CD4-positive, alpha-beta T cell treated with Interleukin-2 at 100 ng/mL for 4 hours (primary cell): Measurements from ENCODE around the gene ABCG5.

Experiments used
- DNase-seq: peaks from one replicate; pipeline ENCODE4 v3.0.0-alpha.2; 2020; ENCODE audit warnings: low spot score

ABCG5 gene

DNA sequence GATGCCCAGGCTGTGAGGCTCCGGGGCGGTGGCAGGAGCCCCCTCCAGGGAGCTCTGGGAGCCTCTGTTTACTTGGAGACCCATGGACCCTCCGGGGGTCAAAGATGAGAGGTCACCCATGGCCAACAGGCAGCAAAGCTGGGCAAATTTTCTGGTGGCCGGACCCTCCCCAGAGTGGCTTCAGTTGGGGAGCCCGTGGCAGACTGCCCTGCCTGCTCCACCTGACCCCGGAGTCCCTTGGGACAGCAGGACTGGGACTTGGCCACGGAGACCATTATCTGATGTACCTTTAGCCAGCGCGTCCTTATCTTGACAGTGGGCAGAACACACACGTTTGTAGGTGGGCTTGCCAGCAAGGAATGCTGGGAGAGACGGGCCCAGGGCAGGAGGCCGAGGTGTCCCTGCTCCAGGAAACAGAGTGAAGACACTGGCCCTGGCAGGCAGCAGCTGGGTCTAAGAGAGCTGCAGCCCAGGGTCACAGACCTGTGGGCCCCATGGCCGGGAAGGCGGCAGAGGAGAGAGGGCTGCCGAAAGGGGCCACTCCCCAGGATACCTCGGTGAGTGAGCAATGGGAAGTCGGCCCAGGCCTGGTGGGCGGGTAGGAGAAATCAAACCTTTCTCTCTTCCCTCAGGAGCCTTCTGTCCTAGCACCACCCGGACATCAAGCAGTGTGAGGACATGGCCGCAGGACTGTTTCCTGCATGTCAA lies at the start of gene ABCG5, which contains the start of gene ABCG8:
Gene ABCG5 (minus strand): TSS at position 280 of the 708 bp plus-strand sequence. CDS start 160 bp downstream, at position 120.
Gene ABCG8 (plus strand): TSS at position 412 of the 708 bp plus-strand sequence. CDS start 83 bp downstream, at position 495.
- DNase-seq = no peak

- no peak for DNase-seq
Observed at GRCh38 chr2:43887176-43887575, 48.5 kb upstream of the ABCG5 start.

GRCh38 chr2:43885132-43885632 lies 46.5 kb upstream of the ABCG5 start:
- no peak for DNase-seq

DNA sequence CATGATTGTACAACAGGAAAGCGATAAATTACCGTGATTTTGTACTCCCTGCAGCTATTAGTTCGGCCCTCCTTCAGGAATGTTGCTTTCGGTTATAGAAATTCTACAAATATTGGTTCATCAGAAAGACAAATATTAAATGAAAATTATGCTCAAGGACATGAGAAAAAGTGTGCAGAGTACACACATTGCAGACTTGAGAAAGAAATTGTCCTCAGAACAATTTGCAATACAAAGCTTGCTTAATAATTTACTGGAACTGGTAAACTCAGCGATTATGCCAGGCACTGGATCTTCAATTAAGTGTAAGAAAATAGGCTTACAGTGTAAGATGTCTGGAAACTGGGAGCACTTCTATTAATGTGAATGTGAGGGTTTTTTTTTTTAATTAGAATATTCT lies 46.0 kb upstream of the ABCG5 start:
- DNase-seq = no peak

- DNase-seq = no peak
Observed at GRCh38 chr2:43882312-43882711, 43.7 kb upstream of the ABCG5 start.

DNA sequence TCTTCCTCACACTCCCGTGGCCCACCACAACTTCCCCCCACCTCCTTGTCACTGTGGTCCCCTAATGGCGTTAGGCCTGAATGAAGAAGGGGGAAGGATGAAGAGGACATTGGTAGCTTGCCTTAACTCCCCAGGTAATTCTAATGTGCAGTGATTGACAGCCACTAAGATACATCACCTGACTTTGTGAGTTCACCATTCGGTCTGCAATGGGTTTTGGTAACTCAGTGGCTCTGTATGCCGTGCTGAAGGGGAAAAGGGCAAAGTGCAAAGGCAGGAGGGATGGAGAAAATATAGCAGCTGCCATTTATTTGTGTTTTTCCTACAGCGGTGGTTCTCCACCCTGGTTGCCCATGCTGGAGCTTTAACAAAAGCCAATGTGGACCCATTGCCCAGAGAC lies 42.3 kb upstream of the ABCG5 start:
- no peak for DNase-seq

GRCh38 chr2:43880471-43880870 lies 41.8 kb upstream of the ABCG5 start:
- DNase-seq = no peak

DNA sequence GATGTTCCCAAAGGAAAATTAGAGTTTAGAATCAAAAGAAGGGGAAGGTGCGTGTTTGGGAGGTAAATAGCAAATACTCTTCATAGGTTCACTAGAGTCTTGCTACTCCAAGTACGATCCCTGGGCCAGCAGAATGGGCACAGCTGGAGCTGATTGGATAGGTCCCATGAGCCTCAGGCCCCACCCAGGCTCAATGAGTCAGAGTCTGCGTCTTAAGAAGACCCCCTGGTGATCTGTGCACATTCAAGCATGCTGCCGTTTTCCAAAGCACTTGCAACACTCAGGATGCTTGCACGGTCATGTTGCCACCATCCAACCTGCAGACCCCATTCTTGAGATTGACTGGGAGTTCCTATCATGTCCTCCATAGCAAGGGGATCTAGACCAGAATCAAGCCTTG lies 40.6 kb upstream of the ABCG5 start:
- DNase-seq = no peak

GRCh38 chr2:43877782-43878464 lies 39.3 kb upstream of the ABCG5 start:
- DNase-seq = peak; percentile 61

GRCh38 chr2:43874776-43875451 lies 36.3 kb upstream of the ABCG5 start:
- no peak for DNase-seq

DNA sequence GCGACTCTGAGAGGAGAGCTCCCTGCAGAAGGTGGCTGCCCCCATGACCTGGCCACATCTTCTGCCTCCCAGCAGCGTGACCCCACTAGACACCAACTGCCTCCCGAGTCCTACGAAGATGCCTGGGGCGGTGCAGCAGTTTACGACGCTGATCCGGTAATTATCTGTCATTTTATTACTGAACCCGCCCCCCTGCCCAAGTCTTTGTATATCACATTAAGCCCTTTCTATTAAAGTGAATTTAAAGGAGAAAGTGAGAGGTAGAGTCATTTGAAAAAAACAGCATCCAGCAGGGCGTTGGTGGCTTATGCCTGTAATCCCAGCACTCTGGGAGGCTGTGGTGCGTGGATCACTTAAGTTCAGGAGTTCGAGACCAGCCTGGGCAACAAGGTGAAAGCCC lies 33.5 kb upstream of the ABCG5 start:
- DNase-seq = no peak

GRCh38 chr2:43855292-43855691 lies 16.7 kb upstream of the ABCG5 start:
- no peak for DNase-seq

GRCh38 chr2:43854671-43855070 lies 16.0 kb upstream of the ABCG5 start:
- no peak for DNase-seq

GRCh38 chr2:43853141-43854081 lies 14.8 kb upstream of the ABCG5 start:
- DNase-seq = no peak

GRCh38 chr2:43852196-43852730 lies 13.6 kb upstream of the ABCG5 start:
- no peak for DNase-seq

GRCh38 chr2:43851011-43851980 lies 12.7 kb upstream of the ABCG5 start:
- no peak for DNase-seq

DNA sequence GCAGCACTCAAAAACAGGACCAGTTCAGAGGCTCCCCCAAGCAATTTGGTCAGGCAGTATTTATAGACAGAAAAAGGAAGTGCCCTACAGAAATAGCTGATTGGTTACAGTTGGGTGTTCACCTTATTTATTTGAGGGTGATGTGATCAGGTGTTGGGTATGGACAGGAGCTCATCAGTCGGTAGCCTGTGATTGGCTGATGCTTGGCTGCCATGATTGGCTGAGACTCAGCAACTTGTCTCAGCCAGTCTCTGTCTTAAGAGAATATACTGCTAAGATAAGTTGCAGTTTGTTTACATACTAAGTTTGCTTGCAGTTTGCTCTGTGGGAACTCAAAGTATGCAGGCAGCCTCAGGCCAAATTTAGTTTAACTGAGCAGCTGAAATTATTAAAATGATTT lies 9.6 kb upstream of the ABCG5 start:
- no peak for DNase-seq

DNA sequence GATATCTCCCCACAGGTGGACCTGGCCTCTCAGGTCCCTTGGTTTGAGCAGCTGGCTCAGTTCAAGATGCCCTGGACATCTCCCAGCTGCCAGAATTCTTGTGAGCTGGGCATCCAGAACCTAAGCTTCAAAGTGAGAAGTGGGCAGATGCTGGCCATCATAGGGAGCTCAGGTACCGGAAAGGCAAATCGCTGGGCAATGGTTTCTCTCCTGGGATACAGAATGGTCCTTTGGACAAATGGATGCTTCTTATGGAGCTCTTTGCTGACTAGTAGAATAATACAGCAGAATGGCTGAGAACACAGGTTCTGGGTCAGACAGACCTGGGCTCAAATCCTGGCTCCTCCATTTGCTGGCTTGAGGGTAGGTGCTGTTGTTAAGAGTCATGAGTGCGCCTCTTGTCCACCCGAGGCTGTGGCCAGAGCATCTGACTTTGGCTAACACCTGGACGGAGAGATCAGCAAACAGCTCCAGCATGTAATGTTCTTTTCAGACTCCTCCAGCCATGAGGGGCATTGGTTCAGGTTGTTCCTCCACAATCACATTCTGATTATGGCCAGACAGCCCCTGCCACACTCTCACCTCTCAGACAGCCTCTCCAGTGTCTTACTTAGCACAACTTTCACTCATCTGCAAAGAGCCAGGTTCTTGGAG lies 7.6 kb upstream of the ABCG5 start:
- DNase-seq = no peak

DNA sequence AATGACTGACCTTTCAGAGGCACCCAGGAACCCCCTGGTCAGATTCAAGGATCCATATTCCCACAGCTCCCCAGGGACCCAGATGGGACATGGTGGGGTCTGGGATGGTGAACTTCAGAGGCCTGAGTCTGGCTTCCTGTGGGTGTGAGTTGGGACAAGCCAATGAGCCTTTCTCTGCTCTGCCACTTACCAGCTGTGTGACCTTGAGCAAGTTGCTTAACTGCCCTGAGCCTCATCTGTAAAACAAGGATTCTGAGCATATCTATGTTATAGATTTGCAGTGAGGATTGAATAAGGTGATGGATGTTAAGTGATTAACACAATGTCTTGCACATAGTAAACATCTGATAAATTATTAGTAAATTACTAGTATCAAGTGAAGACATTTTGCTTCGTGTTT lies 6.5 kb upstream of the ABCG5 start:
- DNase-seq = no peak

GRCh38 chr2:43842866-43843226 lies 4.2 kb upstream of the ABCG5 start:
- DNase-seq = no peak
